GOT3 (cell line): Measurements from ENCODE around the gene MDH1.

Experiments used
- DNase-seq: peaks from one replicate; lab custom pipeline; 2025; ENCODE audit warnings: mixed read lengths; lab: John Stamatoyannopoulos, UW

The MDH1 gene

DNA sequence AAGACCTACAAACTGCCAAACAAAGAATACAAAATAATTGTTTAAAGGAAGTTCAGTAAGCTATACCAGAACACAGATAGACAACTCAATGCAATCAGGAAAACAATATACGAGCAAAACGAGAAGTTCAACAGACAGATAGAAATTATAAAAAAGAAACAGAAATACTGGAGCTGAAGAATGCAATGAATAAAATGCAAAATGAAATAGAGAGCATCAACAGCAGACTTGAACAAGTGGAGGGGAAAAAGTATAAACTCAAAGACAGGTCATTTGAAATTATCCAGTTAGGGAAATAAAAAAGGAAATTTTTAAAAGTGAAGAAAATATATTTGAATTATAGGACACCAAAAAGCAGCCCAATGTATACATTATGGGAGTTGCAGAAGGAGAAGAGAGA, 43.6 kb downstream of the MDH1 start:
- DNase-seq = no peak

DNA sequence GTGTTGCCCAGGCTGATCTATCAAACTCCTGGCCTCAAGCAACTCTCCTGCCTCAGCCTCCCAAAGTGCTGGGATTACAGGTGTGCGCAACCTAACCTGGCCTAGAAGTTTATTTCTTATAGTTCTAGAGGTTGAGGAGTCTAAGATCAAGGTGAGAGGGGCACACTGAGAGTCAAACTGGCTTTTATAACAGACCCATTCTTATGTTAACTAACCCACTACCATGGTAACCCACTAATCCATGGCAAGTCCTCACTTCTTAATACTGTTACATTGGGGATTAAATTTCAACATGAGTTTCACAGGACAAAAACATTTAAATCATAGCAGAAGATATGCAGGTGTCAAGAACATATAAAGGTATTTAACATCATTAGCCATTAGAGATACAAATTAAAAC, 50.6 kb downstream of the MDH1 start:
- no peak for DNase-seq

DNA sequence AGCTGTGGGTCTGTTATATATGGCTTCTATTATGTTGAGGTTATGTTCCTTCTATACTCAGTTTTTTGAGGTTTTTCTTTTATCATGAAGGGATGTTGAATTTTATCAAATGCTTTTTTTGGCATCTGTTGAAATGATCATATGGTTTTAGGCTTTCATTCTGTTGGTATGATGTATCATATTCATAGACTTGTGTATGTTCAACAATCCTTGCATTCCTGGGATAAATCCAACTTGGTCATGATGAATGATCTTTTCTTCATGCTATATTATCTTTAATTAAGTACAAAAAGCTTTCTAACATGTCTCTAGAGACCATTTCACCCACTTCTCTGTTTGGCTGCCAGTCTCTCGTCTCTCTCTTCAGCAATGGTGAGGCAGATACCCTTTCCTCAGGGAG, 54.2 kb downstream of the MDH1 start:
- no peak for DNase-seq

DNA sequence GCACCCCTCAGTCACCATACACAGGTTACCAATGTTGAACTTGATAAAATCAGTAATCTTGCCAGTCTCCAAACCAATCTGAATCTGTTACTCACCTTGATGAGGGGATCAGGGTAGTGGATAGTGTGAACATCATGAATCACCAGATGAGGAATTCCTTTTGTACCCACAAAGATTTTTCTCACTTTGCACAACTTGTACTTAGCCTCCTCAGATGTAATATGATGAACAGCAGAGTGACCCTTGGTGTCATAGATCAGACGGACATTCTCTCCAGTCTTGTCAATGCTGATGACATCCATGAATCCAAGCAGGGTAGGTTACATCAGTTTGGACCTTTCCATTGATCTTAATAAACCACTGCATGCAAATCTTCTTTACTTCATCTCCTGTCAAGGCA, 54.7 kb downstream of the MDH1 start:
- no peak for DNase-seq

DNA sequence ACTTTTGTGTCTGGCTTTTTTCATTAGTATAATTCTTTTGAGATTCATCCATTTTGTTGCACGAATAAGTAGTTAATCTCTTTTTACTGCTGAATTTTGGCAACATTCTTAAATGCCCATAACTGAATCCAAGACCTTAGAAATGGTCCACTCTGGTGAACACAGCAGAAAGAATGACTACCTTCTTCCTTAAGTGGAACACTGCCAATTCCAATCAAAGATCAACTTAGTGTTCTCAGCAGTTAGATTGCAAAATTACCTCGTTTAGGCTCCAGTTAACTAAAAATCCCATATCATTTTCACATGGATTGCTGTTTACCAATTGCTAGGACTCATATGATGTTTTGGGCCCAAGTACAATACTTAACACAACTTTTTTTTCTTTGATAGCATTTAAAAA, 59.9 kb downstream of the MDH1 start:
- no peak for DNase-seq

DNA sequence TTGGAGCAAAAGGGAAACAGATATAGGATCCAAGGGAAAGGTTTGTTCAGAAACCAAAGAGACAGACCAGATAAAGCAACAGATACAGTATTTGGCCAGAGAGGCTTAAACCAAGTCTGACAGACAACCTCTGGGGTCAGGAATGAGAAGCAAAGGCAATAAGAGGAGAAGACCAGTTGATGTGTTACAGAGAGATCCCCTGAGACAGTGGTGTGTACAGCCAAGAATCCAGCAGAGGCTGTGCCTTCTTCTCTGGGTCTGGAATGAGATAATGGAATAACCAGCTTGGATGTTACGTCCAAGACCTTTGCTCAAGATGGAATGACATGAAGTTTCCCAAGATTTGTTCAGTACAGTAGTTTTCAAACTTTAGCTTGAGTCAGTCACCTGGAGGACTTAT, 61.1 kb downstream of the MDH1 start:
- DNase-seq = no peak

DNA sequence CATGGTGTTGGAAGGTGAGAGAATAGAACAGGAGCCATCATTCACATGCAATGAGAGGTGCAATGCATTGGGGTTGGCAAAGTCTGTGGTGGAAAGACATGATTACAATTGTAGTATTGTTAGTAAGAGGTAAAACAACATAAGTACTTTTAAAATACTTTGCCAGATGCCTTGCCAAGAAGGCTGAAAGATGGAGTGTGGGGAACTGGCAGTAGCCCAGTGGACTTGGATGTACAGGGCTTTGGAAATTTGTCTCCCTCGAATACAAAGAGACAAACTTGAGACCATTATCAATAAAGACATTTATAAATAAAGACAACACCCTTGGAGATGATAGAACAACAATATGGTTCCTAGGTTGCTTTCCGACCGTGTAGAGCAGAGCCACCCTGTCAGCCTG, 62.0 kb downstream of the MDH1 start:
- no peak for DNase-seq

DNA sequence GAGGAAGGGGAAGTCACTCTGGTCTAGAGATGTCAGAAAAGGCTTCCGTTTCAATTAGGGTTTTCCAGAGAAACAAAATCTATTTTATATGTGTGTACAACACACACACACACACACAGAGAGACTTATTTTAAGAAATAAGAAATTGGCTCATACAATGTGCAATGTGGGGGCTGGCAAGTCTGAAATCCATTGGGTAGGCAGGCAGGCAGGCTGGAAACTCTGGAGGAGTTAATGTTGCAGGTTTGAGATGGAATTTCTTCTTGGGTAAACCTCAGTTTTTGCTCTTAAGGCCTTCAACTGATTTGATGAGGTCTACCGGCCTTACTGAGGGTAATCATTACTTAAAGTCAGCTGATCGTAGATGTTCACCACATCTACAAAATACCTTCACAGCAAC, 62.6 kb downstream of the MDH1 start:
- DNase-seq = no peak

DNA sequence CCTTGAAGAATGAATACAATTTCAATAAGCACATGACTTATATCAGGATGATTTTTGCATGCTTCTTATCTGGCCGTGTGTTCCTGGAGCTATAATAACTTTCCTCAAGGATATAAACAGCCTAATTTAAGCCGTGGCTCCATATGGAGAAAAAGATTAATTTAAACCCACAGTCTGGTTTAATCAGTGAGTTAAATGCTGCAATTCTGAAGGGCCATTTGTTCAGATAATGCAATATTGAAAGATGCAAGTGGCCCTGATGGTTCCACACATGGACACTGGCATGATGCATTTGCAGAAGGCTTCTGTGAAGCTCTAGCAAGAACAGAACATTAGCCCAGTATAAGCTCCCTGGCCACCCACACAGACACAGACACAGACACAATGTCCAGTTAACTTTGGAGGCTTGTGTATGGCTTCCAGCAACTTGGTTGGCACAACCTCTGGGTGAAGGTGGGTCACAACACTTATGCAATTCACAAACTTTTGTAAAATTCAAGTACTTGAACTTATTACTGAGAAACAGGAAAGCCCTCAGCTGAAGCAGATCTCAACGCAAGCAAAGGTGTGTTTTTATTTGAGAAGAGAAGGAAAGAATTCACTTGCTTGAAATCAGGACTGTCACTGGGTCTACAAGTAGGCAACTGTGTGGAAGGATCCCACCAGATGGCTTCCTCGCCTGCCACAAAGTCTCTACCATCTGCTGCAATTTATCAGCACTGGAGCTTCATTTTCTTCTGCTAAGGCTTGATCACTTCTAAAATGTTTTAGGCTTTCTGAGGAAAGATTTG, 63.3 kb downstream of the MDH1 start:
- no peak for DNase-seq

DNA sequence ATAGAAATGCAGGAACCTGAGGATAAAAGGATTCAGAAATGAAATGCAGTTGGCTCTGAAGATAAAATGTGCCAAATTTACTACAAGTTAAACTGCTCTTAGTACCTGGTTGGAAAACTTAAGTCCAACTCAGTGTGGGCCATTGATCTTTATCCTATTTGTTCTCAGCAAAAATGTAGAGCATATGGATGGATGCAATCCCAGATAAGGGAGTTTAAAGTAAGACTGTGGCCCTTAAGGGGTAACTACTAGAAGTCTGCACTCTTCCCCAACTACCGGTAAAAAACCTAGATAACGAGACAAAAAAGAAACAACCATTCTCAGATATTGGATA, 63.9 kb downstream of the MDH1 start:
- DNase-seq = no peak

DNA sequence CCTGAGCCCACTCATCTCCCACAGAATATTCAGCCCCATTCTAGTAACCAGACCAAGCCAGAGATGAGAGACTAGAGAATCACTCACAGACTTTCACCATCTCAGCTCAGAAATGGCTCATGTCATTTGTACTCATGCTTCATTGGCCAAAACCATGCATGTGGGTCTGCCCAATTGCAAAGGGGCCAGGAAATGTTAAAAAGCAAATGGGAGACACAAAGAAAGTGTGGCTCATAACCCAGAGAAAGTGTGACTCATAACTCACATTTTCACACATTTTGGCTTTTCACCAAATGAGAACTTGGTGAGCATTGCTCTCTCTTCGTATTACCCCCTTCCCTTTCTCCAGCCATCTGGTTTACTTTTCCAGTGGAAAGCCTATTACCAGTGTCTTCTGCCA, 66.2 kb downstream of the MDH1 start:
- DNase-seq = no peak
